Activated CD8-positive, alpha-beta memory T cell treated with anti-CD3 and anti-CD28 coated beads, Interleukin-2, amount 50 U/mL, for 24 hours (primary cell): Measurements from ENCODE around the gene FGF2.
"Not testable (repeated sequence)": the region's sequence is repeated elsewhere in the genome, so short reads cannot be mapped to it uniquely, and the experiment has no call there.

Source experiments
- DNase-seq: peaks from one replicate; pipeline ENCODE4 v3.0.0-alpha.2; 2020; ENCODE audit errors: extremely low read depth

FGF2 gene

DNA sequence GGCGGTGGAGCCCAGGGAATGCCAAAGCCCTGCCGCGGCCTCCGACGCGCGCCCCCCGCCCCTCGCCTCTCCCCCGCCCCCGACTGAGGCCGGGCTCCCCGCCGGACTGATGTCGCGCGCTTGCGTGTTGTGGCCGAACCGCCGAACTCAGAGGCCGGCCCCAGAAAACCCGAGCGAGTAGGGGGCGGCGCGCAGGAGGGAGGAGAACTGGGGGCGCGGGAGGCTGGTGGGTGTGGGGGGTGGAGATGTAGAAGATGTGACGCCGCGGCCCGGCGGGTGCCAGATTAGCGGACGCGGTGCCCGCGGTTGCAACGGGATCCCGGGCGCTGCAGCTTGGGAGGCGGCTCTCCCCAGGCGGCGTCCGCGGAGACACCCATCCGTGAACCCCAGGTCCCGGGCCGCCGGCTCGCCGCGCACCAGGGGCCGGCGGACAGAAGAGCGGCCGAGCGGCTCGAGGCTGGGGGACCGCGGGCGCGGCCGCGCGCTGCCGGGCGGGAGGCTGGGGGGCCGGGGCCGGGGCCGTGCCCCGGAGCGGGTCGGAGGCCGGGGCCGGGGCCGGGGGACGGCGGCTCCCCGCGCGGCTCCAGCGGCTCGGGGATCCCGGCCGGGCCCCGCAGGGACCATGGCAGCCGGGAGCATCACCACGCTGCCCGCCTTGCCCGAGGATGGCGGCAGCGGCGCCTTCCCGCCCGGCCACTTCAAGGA, at the start of gene FGF2:
FGF2 (plus strand) TSS at position 279 of the 705 bp plus-strand sequence; CDS start at position 623, 344 bp downstream.
- no peak for DNase-seq

DNA sequence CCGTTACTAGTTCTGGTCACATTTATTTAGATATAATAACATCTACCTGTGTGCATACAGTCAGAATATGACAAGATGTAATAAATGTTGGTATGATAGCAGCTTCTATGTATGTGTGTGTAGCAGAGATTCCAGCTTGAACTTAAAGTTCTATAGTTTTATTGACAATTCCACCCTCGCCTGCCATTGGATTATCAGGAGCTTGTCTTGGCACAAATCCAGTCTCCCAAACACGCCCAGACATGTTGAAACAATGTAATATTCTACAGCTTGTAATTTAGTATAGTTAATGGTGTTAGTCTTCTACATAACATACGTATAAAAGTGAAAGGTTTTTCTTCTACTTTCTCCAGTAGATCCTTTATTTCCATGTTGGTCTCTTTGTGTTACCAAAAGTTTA, 49.7 kb upstream of the FGF2 start:
- DNase-seq: no peak

DNA sequence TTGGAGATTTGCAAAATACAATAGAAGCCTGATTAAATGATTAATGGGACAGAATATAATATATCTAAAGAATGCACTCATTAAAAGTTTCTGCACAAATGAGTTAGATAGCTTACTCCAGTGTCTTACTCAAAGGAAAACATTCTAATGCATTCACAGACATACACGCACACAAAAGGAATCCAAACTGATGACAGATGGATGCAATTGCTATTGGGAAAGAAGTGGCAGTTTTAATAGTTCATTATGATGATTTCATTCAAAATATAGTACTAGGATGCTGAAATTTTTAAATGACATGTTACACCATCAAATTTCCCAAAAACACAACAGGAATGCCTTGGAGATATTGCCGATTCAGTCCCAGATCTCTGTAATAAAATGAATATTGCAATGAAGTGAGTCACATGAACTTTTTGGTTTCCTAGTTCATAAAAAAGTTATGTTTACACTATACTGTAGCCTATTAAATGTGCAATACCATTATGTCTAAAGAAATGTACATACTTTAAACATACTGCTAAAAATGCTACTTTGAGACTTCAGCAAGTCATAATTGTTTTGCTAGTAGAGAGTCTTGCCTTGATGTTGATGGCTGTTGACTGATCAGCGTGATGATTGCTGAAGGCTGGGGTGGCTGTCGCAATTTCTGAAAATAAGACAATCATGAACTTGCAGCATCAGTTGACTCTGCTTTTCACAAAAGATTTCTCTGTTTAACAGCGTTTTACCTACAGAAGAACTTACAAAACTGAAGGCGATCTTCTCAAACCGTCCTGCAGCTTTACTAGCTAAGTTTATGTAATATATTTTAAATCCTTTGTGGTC, 48.6 kb upstream of the FGF2 start:
- DNase-seq: no peak

- no peak for DNase-seq
These were observed 45.1 kb upstream of the FGF2 start for GRCh38 chr4:122781486-122781885.

DNA sequence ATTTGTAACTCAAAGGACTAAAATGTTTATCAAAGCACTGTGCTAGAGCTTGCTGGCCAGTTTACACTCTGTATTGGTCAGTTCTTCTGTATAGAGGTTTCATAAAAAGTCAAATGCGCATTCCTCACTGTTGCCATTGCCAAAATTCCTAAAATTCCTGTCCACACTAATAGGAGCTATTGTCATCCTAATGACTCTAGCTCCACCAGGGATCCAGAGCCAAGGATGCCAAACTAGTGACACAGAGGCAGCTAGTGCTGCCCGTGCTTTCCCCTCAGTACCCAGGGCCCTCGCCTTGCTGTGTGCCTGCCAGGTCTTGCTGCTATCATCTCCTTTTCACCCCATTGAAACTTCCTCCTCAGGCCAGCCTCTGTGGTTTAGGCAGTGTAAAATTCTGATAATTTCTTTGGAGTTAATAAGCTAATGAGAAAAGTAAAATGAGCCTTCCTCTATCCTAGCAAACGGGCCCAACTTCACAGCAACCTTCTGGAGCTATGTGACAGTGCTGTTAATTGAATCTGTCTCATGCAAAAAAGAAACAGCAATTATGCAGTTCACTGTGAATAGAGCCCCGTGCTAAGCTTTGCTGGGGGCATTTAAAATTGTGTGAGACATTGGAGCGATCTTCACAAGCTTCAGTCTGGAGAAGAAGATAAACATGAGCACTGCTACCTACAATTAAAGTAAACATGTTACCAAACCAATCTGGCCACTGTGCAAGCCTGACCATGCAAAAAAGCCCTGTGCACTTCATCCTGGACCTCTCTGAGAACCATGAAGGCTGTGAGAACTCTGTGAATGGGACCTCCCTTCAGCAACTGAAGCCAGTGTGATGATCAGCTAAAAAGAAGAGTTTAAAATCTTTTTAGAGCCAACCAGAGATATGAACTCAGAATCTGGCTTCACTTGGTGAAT, 43.1 kb upstream of the FGF2 start:
- no peak for DNase-seq

DNA sequence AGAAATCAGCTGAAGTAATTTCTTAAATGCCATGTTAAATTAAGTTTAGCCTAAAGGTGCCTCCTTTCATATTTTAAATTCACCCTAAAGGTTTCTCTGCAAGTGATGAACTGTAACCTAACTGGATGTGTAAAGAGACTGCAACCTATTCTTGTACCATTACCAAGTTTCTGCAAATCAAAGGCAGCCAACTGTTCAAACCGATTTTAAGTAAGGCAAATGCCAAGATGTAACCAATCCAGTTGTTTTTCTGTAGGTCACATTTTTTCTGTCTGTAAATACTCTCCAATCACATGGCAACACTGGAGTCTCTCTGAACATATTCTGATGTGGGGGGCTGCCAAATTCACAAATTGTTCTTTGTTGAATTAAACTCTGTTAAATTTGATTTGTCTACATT, 42.4 kb upstream of the FGF2 start:
- DNase-seq: no peak

DNA sequence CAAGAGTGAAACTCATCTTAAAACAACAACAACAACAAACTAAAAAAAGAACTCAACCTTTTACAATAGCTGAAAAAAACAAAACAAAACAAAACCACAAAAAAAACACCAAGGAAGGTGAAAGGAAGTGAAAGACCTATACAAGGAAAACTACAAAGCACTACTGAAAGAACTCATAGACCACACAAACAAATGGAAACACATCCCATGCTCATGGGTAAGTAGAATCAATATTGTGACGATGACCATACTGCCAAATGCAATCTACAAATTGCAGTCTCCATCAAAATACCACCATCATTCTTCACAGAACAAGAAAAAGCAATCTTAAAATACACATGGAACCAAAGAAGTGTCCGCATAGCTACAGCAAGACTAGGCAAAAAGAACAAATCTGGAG, 41.5 kb upstream of the FGF2 start:
- DNase-seq: no peak

DNA sequence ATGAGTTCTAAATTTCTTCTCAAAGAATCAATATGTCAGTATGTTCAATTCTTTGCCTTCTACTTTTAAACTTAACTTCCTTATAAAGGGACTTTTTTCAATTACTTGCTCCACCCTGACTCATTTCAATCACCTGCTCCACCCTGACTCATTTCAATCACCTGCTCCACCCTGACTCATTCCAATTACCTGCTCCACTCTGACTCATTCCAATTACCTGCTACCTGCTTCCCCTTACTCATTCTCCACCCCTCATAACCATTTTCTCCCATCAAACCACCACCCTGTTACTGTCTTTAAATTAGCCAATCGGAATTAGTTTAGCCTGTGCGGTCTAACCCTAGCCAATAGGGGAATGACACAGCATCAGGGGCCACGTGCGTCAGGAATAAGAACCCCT, 40.3 kb upstream of the FGF2 start:
- not testable (repeated sequence) for DNase-seq

DNA sequence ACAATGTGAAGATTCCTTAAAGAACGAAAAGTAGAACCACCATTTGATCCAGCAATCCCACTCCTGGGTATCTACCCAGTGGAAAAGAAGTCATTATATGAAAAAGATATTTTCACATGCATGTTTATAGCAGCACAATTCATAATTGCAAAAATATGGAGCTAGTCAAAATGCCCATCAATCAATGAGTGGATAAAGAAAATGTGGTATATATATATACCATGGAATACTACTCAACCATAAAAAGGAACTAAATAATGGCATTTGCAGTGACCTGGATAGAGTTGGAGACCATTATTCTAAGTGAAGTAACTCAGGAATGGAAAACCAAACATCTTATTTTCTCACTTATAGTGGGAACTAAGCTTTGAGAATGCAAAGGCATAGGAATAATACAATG, 39.7 kb upstream of the FGF2 start:
- DNase-seq: not testable (repeated sequence)

- no peak for DNase-seq
These were observed 38.7 kb upstream of the FGF2 start for GRCh38 chr4:122787940-122788339.

DNA sequence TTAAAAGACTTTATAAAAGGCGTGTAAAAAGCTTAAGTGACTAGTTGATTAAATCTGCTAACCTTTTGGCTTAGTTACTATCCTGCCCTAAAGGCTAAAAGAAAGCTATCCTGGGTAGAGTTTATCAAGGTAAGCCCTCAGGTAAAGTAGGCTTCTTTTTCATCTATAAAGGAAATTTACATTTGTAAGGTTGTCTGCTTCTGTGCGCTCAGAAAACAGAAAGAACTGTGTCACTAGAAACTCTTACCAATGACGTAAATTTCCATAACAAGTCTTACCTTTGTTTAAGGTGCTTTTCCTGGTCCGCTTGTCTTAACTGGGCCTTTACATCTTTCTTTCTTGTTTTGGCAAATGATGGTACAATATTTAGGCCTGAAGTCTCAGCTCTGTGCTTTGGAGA, 37.7 kb upstream of the FGF2 start:
- no peak for DNase-seq

DNA sequence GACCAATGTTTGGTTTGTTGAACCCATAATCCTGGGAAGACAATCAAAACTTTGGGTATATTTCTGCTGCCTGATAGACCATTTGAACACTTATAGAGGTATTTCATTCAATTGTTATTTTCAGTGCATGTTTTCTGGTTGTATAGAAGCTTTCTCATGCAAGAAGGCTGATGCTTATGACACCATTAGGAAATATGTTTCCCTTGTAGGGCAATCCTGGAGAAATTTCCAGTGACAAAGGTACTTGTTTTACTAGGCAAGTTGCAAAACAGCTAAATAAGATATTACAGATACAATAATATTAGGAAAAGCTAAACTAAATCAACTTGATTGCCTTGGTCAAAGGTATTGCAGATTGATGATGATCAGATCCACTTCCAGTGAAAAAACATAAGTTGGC, 32.8 kb upstream of the FGF2 start:
- no peak for DNase-seq

GRCh38 chr4:122796801-122797404, 29.7 kb upstream of the FGF2 start:
- no peak for DNase-seq

GRCh38 chr4:122797405-122798094, 29.1 kb upstream of the FGF2 start:
- DNase-seq: no peak

- DNase-seq: no peak
These were observed 28.5 kb upstream of the FGF2 start for GRCh38 chr4:122798101-122798500.

DNA sequence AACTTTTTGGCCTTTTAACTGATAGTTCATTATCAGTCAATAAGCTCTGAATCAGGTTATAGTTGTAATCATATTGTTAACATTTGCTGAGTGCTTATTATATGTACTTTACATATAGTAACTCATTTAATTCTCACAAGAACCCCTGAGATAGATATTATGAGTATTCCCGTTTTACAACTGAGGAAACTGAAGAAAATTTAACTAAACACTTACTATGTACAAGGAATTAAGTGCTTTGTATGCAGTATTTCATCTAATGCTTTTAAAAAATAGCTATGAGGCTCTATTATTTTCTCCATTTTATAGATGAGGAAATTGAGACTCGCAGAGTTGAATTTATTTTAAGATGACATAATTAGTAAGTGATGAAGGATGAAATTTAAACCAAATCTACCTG, 27.7 kb upstream of the FGF2 start:
- no peak for DNase-seq

- DNase-seq: no peak
These were observed 22.8 kb upstream of the FGF2 start for GRCh38 chr4:122803788-122804208.

DNA sequence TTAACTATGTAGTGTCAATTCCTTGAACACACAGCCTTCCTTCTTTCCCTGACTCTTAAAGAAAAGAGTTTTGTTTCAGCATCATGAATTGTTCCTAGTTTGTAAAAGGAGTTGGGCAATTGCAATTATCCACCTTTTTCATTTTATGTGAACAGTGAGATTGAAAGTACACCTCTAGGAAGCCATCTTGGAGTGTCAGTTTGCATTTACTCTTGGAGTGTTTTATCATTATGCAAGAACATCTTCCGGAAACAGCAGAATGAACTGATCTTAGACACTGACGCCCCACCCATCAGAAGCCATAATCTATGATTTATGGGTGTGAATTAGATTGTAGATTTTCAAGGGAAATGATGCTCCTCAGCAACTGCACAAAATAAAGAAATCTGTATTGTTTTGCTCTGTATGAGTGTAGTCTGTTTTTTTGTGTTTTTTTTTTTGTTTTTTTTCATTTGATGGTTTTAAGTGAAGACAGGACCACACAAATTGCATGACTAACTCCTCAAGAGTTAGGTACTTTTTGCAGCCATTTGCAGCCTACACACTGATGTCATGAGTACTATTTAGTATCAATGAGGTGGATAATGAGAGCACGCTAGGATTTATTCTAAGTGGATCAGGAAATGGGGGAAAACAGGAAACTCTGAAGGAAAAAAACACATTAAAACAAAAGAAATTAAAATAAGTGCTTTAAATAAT, 19.5 kb upstream of the FGF2 start:
- no peak for DNase-seq

DNA sequence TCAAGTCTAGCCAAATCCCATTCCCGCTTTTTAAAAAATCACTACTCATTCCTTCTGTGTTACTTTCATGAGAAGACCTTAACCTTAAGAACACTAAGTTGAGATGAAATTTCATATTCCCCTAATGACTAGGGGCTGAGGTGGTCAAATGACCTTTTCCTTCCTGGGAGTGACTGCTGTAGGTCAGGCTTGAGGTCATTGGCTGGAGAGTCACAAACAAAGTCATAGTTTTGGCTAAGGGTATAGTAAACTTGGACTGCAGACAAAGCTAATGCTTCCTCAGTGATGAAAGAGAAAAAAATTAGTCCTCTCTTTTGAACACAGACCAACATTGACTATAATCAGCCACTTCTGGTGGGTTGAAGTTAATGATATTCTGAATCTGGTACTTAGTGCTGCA, 16.0 kb upstream of the FGF2 start:
- DNase-seq: no peak

GRCh38 chr4:122811781-122812180, 14.8 kb upstream of the FGF2 start:
- not testable (repeated sequence) for DNase-seq

DNA sequence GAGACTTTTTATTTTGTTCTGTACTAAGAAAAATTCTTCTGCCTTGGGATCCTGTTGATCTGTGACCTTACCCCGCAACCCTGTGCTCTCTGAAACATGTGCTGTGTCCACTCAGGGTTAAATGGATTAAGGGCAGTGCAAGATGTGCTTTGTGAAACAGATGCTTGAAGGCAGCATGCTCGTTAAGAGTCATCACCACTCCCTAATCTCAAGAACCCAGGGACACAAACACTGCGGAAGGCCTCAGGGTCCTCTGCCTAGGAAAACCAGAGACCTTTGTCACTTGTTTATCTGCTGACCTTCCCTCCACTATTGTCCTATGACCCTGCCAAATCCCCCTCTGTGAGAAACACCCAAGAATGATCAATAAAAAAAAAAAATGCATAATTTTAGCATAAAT, 13.8 kb upstream of the FGF2 start:
- DNase-seq: not testable (repeated sequence)
